VCaP (cell line): Measurements from ENCODE around the gene SELENOO.

Source experiments
- H3K27ac ChIP-seq: fragments of 450-650 bp; 2 replicates; pipeline ENCODE4 v1.5.1; 2017
- TF ChIP-seq, protein P1 (sequence below): fragments of 450-650 bp; conservative IDR thresholded peaks from 2 replicates; pipeline ENCODE4 v1.5.1; 2017; ENCODE audit warnings: mild to moderate bottlenecking, moderate library complexity

SELENOO gene

DNA sequence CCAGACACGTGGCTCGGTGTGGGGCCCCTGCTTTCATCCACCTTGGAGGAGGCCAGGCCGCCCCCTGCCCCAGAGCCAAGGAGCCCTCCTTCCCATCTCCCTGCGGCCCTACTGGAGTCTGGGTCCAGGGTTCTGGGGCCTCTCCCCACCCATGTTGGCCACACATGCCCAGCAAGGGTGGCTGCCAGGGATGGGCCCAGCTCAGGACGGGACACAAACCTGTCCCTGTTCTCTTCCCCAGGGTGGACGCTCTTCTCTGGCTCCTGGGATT is 25.7 kb upstream of the SELENOO start:
- H3K27ac ChIP-seq = no peak overlapping the region
- TF ChIP-seq, protein P1, sequence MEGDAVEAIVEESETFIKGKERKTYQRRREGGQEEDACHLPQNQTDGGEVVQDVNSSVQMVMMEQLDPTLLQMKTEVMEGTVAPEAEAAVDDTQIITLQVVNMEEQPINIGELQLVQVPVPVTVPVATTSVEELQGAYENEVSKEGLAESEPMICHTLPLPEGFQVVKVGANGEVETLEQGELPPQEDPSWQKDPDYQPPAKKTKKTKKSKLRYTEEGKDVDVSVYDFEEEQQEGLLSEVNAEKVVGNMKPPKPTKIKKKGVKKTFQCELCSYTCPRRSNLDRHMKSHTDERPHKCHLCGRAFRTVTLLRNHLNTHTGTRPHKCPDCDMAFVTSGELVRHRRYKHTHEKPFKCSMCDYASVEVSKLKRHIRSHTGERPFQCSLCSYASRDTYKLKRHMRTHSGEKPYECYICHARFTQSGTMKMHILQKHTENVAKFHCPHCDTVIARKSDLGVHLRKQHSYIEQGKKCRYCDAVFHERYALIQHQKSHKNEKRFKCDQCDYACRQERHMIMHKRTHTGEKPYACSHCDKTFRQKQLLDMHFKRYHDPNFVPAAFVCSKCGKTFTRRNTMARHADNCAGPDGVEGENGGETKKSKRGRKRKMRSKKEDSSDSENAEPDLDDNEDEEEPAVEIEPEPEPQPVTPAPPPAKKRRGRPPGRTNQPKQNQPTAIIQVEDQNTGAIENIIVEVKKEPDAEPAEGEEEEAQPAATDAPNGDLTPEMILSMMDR = no peak

DNA sequence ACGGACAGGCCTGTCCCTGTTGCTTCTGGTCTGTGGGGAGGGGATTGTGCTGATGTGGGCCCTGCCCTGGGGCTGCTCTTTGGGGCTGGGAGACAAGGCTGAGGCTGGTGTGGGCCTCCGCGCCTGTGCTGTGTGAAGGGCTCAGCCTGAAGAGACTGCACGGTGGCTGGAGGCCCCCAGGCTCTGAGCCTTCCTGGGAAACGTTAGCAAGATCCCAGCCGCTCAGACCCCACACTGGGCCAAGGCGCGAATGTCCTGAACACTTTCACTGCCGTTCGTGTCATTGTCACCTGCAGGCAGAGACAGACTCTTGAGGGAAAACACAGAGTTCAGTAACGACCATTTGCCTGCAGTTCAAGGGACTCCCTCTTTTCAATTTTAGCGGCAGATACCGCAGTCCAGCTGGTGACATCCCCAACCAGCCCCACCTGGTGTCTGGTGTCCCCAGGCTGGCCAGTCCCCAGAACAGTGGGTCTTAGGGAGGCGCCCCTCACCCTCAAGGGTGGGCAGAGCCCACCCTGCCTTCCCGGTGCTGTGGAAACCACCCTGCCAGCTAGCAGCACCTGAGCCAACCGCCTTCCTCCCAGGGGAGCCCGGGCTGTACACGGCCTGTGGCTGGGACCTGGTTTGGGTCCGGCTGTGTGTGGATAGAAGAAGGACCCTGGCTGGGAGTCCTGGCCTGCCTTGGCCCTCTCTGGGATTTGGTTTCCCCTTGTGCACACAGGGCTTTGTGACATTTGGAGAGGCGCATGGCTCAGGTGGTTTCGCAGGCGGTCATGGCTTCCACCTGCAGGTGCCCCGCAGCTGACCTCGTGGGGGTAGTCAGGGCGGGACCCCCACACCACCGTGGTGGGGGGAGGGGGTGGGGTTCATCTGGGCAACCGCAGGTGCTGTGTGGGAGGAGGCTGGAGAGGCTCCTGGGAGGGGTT is 24.6 kb upstream of the SELENOO start:
- no peak overlapping the region for H3K27ac ChIP-seq
- TF ChIP-seq, protein P1 = no peak

DNA sequence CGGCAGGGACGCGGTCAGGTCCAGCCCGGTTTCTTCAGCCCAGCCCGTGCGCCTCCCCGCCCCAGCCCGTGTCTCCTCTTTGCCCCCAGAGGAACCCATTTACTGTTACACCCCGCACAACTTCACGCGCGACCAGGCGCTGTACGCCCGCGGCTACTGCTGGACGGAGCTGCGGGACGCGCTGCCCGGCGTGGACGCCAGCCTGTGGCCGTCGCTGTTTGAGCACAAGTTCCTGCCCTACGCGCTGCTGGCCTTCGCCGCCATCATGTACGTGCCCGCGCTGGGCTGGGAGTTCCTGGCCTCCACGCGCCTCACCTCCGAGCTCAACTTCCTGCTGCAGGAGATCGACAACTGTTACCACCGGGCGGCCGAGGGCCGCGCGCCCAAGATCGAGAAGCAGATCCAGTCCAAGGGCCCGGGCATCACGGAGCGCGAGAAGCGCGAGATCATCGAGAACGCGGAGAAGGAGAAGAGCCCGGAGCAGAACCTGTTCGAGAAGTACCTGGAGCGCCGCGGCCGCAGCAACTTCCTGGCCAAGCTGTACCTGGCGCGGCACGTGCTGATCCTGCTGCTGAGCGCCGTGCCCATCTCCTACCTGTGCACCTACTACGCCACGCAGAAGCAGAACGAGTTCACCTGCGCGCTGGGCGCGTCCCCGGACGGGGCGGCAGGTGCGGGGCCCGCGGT is 23.8 kb upstream of the SELENOO start:
- no peak overlapping the region for H3K27ac ChIP-seq
- TF ChIP-seq, protein P1 = no peak

DNA sequence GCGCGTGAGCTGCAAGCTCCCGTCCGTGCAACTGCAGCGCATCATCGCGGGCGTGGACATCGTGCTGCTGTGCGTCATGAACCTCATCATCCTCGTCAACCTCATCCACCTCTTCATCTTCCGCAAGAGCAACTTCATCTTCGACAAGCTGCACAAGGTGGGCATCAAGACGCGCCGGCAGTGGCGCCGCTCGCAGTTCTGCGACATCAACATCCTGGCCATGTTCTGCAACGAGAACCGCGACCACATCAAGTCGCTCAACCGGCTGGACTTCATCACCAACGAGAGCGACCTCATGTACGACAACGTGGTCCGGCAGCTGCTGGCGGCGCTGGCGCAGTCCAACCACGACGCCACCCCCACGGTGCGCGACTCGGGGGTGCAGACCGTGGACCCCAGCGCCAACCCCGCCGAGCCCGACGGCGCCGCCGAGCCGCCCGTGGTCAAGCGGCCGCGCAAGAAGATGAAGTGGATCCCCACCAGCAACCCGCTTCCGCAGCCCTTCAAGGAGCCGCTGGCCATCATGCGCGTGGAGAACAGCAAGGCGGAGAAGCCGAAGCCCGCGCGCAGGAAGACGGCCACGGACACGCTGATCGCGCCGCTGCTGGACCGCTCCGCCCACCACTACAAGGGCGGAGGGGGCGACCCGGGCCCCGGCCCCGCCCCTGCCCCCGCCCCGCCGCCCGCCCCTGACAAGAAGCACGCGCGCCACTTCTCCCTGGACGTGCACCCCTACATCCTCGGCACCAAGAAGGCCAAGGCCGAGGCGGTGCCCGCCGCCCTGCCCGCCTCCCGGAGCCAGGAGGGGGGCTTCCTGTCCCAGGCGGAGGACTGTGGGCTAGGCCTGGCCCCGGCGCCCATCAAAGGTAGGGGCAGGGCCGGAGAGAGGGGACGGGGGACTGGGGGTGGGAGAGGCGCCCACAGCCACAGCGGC is 23.0 kb upstream of the SELENOO start:
- TF ChIP-seq, protein P1 = no peak
- no peak overlapping the region for H3K27ac ChIP-seq

DNA sequence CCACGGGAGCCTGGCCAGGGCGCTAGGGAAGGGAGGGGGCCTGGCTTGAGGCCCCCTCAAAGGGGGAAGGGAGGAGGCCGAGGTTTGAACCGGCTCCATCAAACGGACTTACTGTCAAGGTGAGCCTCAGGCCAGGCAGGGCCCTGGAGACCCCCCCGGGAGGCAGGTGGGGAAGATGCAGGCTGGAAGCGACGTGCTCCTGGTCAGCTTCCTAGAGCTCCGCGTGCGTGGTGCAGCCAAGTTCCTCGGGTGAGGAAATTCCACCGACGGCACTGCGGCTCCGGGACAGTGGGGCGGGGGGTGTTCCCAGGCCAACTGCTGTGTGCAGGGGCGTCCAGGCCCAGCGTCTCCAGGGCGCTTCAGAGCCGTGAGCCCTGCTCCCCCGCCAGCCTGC is 22.3 kb upstream of the SELENOO start:
- no peak overlapping the region for H3K27ac ChIP-seq
- TF ChIP-seq, protein P1 = no peak

DNA sequence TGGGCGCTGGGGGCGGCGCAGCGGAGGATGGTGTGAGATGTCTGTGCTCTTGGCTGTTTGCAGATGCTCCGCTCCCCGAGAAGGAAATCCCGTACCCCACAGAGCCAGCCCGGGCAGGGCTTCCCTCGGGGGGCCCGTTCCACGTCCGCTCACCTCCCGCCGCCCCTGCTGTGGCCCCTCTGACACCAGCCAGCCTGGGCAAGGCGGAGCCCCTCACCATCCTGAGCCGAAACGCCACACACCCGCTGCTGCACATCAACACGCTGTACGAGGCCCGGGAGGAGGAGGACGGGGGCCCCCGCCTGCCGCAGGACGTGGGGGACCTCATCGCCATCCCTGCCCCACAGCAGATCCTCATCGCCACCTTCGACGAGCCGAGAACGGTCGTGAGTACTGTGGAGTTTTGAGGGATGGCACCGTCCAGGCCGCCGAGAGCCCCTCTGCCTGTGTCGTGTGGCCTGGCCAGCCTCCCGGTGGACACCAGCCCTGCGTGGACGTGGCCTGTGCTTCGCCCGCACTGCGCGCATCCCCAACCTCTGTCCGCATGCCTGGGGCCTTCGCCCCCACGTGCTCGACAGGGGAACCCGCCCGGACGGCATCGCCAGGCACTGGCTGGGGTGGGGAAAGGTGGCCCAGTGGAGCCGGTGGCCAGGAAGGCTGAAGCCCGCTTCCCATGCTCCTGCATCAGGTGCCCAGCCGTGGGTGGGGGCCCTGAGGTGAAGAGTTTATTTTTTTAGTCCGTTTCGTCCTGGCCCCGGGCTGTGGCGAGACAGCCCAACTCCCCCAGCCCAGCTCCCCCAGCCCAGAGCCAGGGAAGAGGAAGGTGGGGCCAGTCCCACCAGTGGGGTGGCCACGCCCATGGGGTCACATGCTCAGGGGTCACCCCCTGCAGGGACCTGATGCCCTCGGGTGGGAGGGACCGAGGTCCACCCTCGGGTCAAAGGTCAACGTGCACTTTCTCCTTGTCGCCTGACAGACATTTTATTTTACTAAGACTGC is 21.6 kb upstream of the SELENOO start:
- TF ChIP-seq, protein P1 = no peak
- H3K27ac ChIP-seq = no peak overlapping the region
